Measurements from ENCODE around the gene FAM117B.
"Not testable (repeated sequence)": the region's sequence is repeated elsewhere in the genome, so short reads cannot be mapped to it uniquely, and the experiment has no call there.

FAM117B gene

DNA sequence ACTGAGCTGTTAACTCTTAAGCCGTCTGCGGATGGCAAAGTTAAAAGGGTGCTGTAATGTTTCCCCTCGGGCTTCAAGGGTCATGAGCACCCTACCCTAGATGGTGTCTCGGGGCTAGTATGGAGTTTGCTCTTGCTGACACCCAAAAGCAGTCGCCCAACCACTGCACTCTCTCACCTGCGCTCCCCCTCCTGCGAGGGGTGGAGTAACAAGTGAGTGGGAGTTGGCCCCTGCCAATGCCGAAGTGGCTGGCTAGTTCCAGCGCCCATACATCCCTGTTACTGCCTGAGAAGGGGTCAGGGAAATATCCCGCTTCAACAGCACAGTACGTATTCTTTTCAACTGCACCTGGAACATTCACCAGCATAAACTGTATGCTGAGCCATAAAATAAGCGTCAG is 47.5 kb downstream of the FAM117B start:
- TF ChIP-seq POLR2A (IDR thresholded peaks at IDR 0.05; ENCODE audit: low read depth, low read length) (no peak), POLR2AphosphoS5 (IDR thresholded peaks at IDR 0.05; ENCODE audit: low read depth, low read length) (no peak)
- no peak for DNase-seq (ENCODE audit: insufficient read length)
- FAIRE-seq, result no peak

DNA sequence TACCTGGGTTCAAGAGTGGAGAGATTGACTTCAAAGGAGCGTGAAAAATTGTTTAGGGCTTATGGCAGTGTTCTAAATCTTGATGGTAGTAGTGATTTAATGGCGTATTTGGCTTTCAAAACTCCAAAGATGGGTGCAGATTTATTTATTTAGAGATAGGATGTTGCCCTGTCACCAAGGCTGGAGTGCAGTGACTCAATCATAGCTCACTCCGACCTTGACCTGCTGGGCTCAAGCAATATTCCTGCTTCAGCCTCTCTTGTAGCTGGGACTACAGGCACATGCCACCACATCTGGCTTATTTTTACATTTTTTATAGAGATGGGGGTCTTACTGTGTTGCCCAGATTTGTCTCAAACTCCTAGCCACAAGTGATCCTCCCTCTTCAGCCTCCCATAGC is 52.5 kb downstream of the FAM117B start:
- TF ChIP-seq POLR2AphosphoS5 (IDR thresholded peaks at IDR 0.05; ENCODE audit: low read depth, low read length), result no peak
- no peak for TF ChIP-seq POLR2A (IDR thresholded peaks at IDR 0.05; ENCODE audit: low read depth, low read length)
- TF ChIP-seq TAF1 (IDR thresholded peaks at IDR 0.05; ENCODE audit: borderline replicate concordance, low read depth, low read length), result no peak
- DNase-seq (ENCODE audit: insufficient read length), result no peak
- FAIRE-seq, result no peak

DNA sequence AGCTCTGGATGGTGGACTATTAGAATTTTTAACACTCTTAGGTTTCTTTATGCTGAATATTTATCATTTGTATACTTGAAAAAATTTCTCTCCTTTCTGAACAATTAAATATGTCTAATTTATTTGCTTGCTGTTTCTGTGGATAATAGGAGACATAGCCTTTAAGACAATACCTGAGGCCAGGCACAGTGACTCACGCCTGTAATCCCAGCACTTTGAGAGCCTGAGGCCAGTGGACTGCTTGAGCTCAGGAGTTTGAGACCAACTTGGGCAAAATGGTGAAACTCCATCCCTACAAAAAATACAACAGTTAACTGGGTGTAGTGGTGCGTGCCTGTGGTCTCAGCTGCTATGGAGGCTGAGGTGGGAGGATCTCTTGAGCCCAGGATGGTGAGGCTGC is 54.7 kb downstream of the FAM117B start:
- FAIRE-seq (no peak), DNase-seq (ENCODE audit: insufficient read length) (no peak)
- TF ChIP-seq POLR2A (IDR thresholded peaks at IDR 0.05; ENCODE audit: low read depth, low read length), result no peak
- TF ChIP-seq TAF1 (IDR thresholded peaks at IDR 0.05; ENCODE audit: borderline replicate concordance, low read depth, low read length), result no peak
- no peak for TF ChIP-seq POLR2AphosphoS5 (IDR thresholded peaks at IDR 0.05; ENCODE audit: low read depth, low read length)

DNA sequence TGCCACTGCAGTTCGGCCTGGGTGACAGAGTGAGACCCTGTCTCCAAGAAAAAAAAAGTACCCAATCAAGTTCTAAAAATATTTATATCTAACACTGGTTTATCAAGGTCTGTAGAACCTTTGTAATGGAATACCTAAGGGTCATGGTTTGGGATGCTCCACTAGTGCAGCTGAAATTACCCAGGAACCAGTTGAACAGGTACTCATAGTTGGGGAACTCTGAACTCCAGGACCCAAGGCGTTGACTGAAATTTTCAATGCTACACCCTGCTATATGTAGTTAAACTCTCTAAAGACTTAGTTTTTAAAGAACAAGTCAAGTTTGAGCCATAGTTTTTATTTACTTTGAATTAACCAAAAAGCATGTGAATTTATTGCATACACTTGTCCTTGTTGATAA is 55.1 kb downstream of the FAM117B start:
- TF ChIP-seq POLR2A (IDR thresholded peaks at IDR 0.05; ENCODE audit: low read depth, low read length), result no peak
- no peak for TF ChIP-seq POLR2AphosphoS5 (IDR thresholded peaks at IDR 0.05; ENCODE audit: low read depth, low read length)
- FAIRE-seq (no peak), DNase-seq (ENCODE audit: insufficient read length) (no peak)

DNA sequence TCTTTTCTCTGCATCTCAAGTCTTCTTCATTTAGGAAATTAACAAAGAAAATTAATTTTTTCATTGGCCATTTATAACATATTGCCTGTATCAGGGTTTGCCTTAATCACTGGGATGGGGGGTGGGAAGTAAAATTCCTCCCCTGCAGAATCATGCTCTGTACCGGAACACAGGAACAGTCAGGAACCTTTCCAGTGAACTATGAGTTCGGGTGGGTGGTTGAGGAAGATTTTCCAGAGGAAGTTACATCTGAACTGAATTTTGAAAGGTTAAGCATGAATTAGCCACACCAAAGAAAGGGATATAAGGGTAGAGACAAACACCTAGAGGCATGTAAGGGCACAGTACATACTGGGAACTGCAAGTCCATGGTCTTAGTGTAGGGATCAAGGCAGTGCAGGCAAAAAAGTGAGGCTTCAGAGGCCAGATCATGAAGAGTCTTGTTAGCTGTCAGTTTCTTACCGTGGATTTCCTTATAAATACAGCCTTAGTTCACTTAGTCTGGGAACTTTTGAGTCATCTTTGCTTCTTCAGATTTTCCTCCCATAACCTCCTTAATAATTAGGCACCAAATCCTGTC is 55.6 kb downstream of the FAM117B start:
- no peak for TF ChIP-seq POLR2AphosphoS5 (IDR thresholded peaks at IDR 0.05; ENCODE audit: low read depth, low read length)
- no peak for TF ChIP-seq TAF1 (IDR thresholded peaks at IDR 0.05; ENCODE audit: borderline replicate concordance, low read depth, low read length)
- no peak for TF ChIP-seq POLR2A (IDR thresholded peaks at IDR 0.05; ENCODE audit: low read depth, low read length)
- FAIRE-seq (no peak), DNase-seq (ENCODE audit: insufficient read length) (no peak)

DNA sequence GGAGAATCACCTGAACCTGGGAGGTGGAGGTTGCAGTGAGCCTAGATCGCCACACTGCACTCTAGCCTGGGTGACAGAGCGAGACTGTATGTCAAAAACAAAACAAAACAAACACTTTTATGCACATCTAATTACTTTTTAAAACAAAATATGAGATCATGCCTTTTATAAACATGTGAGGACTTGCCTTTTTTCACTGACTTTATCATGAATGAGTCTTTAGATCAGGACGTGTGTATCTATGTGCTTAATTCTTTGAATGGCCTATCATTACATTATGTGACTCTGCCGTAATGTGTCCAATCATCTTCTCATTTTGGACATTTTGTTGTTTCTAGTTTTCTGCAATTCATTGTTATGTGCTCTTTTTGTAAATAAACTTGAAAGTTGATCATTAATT is 58.7 kb downstream of the FAM117B start:
- no peak for FAIRE-seq
- TF ChIP-seq POLR2A (IDR thresholded peaks at IDR 0.05; ENCODE audit: low read depth, low read length) (no peak), POLR2AphosphoS5 (IDR thresholded peaks at IDR 0.05; ENCODE audit: low read depth, low read length) (no peak), TAF1 (IDR thresholded peaks at IDR 0.05; ENCODE audit: borderline replicate concordance, low read depth, low read length) (no peak)
- no peak for DNase-seq (ENCODE audit: insufficient read length)

DNA sequence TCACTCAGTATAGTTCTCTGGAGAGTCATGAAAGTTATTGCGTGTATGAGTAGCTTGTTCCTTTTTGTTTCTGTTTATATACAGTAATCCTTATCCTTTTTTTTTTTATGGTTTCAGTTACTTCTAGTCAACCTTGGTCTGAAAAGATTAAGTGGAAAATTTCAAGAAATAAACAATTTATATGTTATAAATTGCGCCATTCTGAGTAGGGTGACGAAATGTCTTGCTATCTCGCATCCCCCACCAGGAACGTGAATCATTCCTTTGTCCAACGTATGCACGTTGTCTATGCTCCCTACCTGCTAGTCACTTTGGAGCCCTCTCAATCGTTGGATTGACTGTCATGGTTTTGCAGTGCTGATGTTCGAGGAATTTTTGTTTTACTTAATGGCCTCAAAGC is 60.4 kb downstream of the FAM117B start:
- TF ChIP-seq POLR2A (IDR thresholded peaks at IDR 0.05; ENCODE audit: low read depth, low read length) (no peak), POLR2AphosphoS5 (IDR thresholded peaks at IDR 0.05; ENCODE audit: low read depth, low read length) (no peak), TAF1 (IDR thresholded peaks at IDR 0.05; ENCODE audit: borderline replicate concordance, low read depth, low read length) (no peak)
- no peak for FAIRE-seq
- DNase-seq (ENCODE audit: insufficient read length), result no peak

DNA sequence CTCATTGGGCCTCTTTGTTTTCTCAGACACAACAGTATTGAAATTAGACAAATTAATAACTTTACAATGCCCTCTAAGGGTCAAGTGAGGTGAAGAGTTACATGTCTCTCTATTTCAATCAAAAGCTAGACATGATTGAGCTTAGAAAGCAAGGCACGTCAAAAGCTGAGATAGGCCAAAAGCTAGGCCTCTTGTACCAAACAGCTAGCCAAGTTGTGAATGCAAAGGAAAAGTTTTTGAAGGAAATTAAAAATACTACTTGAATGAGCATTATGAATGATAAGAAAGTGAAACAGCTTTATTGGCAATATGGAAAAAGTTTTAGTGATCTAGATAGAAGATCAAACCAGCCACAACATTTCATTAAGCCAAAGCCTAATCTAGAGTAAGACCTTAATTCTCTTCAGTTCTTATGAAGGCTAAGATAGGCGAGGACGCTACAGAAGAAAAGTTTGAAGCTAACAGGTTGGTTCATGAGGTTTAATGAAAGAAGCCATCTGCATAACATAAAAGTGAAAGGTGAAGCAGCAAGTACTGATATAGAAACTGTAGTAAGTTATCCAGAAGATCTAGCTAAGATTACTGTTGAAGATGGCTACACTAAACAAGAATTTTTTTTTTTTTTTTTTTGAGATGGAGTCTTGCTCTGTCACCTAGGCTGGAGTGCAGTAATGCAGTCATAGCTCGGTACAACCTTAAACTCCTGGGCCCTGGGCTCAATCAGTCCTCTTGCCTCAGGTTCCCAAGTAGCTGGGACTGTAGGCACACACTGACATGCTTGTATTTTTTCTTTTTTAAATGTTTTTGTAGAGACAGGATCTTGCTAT is 65.5 kb downstream of the FAM117B start:
- FAIRE-seq, result no peak
- TF ChIP-seq POLR2A (IDR thresholded peaks at IDR 0.05; ENCODE audit: low read depth, low read length) (no peak), TAF1 (IDR thresholded peaks at IDR 0.05; ENCODE audit: borderline replicate concordance, low read depth, low read length) (no peak), POLR2AphosphoS5 (IDR thresholded peaks at IDR 0.05; ENCODE audit: low read depth, low read length) (no peak)
- DNase-seq (ENCODE audit: insufficient read length), result no peak

DNA sequence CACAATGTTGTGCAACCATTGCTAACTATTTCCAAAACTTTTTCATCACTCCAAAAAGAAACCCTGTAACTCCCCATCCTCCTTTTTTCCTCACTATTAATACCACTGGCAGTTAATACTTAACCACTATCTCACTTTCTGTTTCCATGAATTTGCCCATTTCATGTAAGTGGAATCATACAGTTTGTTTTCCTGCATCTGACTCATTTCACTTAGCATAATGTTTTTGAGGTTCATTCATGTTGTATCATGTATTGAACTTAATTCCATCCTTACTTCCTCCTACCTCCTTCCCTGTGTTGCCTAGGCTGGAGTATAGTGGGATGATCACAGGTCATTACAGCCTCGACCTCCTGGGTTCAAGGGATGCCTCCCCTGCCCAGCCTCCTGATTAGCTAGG is 68.3 kb downstream of the FAM117B start:
- TF ChIP-seq POLR2AphosphoS5 (IDR thresholded peaks at IDR 0.05; ENCODE audit: low read depth, low read length) (no peak), TAF1 (IDR thresholded peaks at IDR 0.05; ENCODE audit: borderline replicate concordance, low read depth, low read length) (no peak), POLR2A (IDR thresholded peaks at IDR 0.05; ENCODE audit: low read depth, low read length) (no peak)
- no peak for FAIRE-seq
- DNase-seq (ENCODE audit: insufficient read length), result no peak

DNA sequence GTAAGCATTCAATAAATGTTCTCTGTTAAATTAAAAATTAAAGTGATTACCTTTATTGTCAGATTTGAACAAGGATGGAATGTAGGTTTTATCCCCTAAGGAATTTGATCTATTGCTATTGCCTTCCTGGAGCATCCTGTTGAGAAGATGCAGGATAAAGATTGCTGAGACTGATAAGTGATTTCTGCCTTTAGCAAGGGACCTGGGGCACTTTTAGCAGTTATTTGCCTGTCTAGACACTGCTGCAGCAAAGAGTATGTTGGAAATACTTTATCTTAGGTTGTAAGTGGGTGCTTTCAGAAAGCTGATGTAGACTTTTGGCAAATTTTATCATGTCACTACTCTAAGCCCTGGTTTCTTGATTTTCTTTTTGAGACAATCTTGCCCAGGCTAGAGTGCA is 69.5 kb downstream of the FAM117B start:
- TF ChIP-seq POLR2A (IDR thresholded peaks at IDR 0.05; ENCODE audit: low read depth, low read length), result no peak
- no peak for FAIRE-seq
- no peak for DNase-seq (ENCODE audit: insufficient read length)

DNA sequence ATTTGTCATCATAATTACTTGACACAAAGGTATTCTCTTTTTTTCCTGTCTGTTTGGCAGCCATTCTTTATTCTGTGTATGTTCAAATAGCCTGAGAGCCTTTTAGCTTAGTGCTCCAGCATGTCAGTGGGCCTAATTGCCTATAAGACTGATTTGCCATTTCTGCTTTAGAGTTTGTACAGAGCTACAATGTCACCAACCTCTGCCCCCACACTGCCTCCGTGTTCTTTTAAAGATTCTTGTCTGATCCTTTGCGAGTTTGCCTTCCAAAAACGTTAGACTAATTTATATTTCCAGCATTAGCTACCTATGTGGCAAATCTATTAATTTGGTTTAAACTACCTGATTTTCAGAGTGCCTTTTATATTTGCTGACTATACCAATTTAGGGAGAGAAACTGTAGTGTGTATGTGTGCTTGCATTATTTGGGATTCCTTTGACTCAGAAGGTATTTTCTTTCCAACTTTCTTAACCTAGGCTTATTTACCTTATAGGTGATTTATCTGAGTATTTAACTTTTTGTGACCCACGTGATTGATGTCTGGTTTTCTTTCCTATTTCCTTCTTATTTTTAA is 70.8 kb downstream of the FAM117B start:
- FAIRE-seq (no peak), DNase-seq (ENCODE audit: insufficient read length) (no peak)
- TF ChIP-seq TAF1 (IDR thresholded peaks at IDR 0.05; ENCODE audit: borderline replicate concordance, low read depth, low read length) (no peak), POLR2AphosphoS5 (IDR thresholded peaks at IDR 0.05; ENCODE audit: low read depth, low read length) (no peak), POLR2A (IDR thresholded peaks at IDR 0.05; ENCODE audit: low read depth, low read length) (no peak)

DNA sequence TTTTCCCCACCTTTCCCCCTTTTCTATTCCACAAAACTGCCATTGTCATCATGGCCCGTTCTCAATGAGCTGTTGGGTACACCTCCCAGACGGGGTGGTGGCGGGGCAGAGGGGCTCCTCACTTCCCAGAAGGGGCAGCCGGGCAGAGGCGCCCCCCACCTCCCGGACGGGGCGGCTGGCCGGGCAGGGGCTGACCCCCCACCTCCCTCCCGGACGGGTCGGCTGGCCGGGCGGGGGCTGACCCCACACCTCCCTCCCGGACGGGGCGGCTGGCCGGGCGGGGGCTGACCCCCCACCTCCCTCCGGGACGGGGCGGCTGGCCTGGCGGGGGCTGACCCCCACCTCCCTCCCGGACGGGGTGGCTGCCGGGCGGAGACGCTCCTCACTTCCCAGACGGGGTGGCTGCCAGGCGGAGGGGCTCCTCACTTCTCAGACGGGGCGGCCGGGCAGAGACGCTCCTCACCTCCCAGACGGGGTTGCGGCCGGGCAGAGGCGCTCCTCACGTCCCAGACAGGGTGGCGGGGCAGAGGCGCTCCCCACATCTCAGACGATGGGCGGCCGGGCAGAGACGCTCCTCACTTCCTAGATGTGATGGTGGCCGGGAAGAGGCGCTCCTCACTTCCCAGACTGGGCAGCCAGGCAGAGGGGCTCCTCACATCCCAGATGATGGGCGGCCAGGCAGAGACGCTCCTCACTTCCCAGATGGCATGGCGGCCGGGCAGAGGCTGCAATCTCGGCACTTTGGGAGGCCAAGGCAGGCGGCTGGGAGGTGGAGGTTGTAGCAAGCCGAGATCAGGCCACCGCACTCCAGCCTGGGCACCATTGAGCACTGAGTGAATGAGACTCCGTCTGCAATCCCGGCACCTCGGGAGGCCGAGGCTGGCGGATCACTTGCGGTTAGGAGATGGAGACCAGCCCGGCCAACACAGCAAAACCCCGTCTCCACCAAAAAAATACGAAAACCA is 80.5 kb downstream of the FAM117B start:
- FAIRE-seq; DNase-seq (ENCODE audit: insufficient read length): not testable (repeated sequence)
